Endothelial cell of umbilical vein (primary cell): ENCODE data around the gene CMTR1.

Source experiments
- CTCF ChIP-seq, 2 donors: IDR thresholded peaks; 1 replicate in 1 of 2; 2 replicates in 1 of 2; pipeline ENCODE4 v1.5.1; 2011; ENCODE audit warnings: low read length in 2 of 2, mild to moderate bottlenecking in 2 of 2, moderate library complexity in 2 of 2, control low read depth in 1 of 2, inconsistent platforms in 1 of 2, low read depth in 1 of 2; ENCODE audit not compliant: insufficient read depth in 1 of 2; ENCODE audit errors: extremely low read depth in 1 of 2
- EZH2 ChIP-seq: IDR thresholded peaks from 2 replicates; pipeline ENCODE4 v1.6.1; 2012; ENCODE audit warnings: borderline replicate concordance, low read depth, mild to moderate bottlenecking, moderate library complexity, low read length, inconsistent platforms; ENCODE audit not compliant: severe bottlenecking
- FOS ChIP-seq: IDR thresholded peaks from 2 replicates; pipeline ENCODE4 v1.6.1; 2011; ENCODE audit warnings: mild to moderate bottlenecking, low read length, moderate library complexity, borderline replicate concordance; ENCODE audit not compliant: insufficient read depth
- JUN ChIP-seq: IDR thresholded peaks from 2 replicates; pipeline ENCODE4 v1.6.1; 2011; ENCODE audit warnings: borderline replicate concordance, low read depth; ENCODE audit not compliant: insufficient read length, insufficient read depth
- MAX ChIP-seq: IDR thresholded peaks from 2 replicates; pipeline ENCODE4 v1.6.1; 2011; ENCODE audit not compliant: insufficient read depth, insufficient read length
- POLR2A ChIP-seq: IDR thresholded peaks from 2 replicates; pipeline ENCODE4 v1.6.1; 2012; ENCODE audit warnings: low read depth, mild to moderate bottlenecking, control low read depth, low read length
- POLR2AphosphoS5 ChIP-seq: IDR thresholded peaks from 2 replicates; pipeline ENCODE4 v1.6.1; 2012; ENCODE audit warnings: low read depth, mild to moderate bottlenecking, control low read depth, low read length, moderate library complexity; ENCODE audit not compliant: insufficient read depth

- TF ChIP-seq CTCF (IDR thresholded peaks at IDR 0.05; ENCODE audit: extremely low read depth in 1 of 2, insufficient read depth in 1 of 2, low read depth in 1 of 2, low read length in 2 of 2) = no peak
- no peak for TF ChIP-seq POLR2AphosphoS5
- TF ChIP-seq JUN = no peak
- no peak for TF ChIP-seq MAX
- TF ChIP-seq EZH2 = no peak
- no peak for TF ChIP-seq FOS
- TF ChIP-seq POLR2A = no peak
Observed at GRCh38 chr6:37507077-37507476, 74.1 kb downstream of the CMTR1 start.
